Transverse colon (tissue), 4 donors: ENCODE data around the gene ID1.

Experiments used
- CTCF ChIP-seq, 5 experiments: fragments of 200-600 bp in 3 of 5; fragments of 450-650 bp in 2 of 5; sonication (generic) in 3 of 5; IDR thresholded peaks; 1 replicate in 2 of 5; 2 replicates in 3 of 5; pipeline ENCODE4 v1.5.1; 2016 to 2017; ENCODE audit warnings: antibody characterized with exemption in 5 of 5, inconsistent platforms in 3 of 5, mild to moderate bottlenecking in 2 of 5, moderate library complexity in 1 of 5
- EP300 ChIP-seq: sonication (generic); formaldehyde crosslinking; IDR thresholded peaks from one replicate; pipeline ENCODE4 v1.6.1; 2017; ENCODE audit warnings: antibody characterized with exemption, low read depth
- POLR2A ChIP-seq: fragments of 450-650 bp; IDR thresholded peaks from one replicate; pipeline ENCODE4 v1.6.1; 2016; ENCODE audit warnings: antibody characterized with exemption, mild to moderate bottlenecking, moderate library complexity
- POLR2AphosphoS5 ChIP-seq, 3 donors: sonication (generic); formaldehyde crosslinking; IDR thresholded peaks; one replicate each; pipeline ENCODE4 v1.6.1; 2016; ENCODE audit warnings: antibody characterized with exemption in 3 of 3

GRCh38 chr20:31587545-31588389 is 17.3 kb upstream of the ID1 start:
- TF ChIP-seq CTCF (IDR thresholded peaks at IDR 0.05) (no peak), POLR2AphosphoS5 (IDR thresholded peaks at IDR 0.05) (peak in 2 of 3 donors; percentile 49 to 72), EP300 (no peak), POLR2A (peak; percentile 40)
